Stimulated activated CD8-positive, alpha-beta memory T cell treated with anti-CD3 and anti-CD28 coated beads, Interleukin-15, amount 100 ng/mL, for 4 hours (primary cell): ENCODE data around the gene RPL5.
A peak's percentile ranks its signal among the peaks of the same experiment; 100 is the strongest.

ENCODE experiments used
- DNase-seq, 2 donors: peaks; one replicate each; pipeline ENCODE4 v3.0.0-alpha.2; 2020; ENCODE audit warnings: low read depth in 2 of 2

The RPL5 gene

GRCh38 chr1:92855236-92855635 lies 23.4 kb downstream of the RPL5 start:
- DNase-seq: no peak

- DNase-seq: no peak
Observed at GRCh38 chr1:92857817-92858216, 26.0 kb downstream of the RPL5 start.

DNA sequence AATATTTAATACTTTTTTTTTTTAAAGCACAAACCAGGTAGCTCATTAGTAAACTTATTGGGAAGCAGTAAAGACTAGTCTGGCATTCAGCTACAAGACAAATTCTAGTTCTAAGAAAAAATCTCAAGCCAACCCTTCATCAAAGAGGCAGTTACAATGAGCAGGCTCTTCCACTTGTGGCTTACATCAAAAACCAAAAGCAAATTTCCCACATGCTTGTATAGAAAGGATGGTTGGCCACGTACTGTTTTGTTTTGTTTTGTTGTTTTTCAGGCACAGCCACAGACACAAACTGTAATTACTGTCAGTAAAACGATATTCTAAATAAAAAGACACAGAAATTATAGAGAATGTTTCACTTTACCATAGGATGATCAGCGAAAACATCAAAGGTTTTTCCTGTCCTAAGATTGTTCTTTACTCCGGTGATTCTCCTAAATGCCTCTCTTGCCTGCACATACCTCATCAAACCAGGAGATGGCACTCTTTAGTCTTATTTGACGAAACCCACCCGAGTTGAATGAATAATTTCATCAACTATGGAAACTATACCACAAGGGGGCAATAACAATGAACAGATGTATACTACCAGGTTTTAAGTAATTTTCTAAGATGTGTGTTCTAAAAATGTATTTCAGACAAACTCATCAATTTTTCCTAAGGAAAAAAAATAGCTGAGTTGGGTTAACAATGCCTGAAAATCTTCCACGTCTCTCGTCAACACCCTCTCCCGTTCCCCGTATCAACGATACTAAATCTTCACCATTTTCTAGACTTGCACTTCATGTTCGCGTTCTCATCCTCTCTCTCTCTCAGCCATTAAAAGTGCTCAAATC lies 26.9 kb downstream of the RPL5 start:
- peak in 1 of 2 donors; percentile 10 for DNase-seq

GRCh38 chr1:92859400-92860039 lies 27.7 kb downstream of the RPL5 start:
- DNase-seq: no peak

DNA sequence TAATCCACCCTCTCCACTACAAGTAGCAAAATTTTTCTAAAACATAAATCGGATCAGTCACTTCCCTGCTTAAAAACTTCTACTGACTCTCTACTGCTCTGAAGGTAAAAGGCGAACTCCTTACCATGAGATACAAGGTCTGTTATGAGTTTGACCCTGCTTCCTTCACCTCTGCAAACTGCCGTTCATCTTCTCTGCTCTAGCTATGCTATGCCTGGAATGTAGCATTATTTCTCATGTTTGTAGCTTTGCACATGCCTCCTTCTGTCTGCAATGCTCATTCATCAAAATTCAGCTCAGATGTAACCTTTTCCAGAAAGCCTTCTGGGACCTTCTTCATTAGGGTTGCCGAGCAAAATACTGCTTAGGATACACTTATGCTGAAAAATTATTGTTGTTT lies 30.8 kb downstream of the RPL5 start:
- no peak for DNase-seq

DNA sequence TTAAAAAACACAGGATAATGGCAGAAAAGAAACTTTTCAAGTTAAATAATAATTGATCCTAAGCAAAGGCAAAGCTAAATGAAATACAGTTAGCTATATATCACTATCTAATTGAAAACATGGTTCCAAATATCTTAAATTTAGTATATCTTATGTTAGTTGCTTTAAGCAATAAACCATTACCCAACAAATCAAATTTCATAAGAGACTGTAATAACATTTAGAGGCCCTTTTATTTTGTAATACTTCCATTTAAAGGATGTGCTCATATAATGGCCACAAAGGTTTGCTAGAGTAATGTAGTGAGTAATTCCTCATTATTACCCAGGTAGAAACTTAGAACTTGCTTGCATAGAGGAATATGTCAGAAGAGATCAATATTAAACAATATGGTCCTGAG lies 32.3 kb downstream of the RPL5 start:
- no peak for DNase-seq

DNA sequence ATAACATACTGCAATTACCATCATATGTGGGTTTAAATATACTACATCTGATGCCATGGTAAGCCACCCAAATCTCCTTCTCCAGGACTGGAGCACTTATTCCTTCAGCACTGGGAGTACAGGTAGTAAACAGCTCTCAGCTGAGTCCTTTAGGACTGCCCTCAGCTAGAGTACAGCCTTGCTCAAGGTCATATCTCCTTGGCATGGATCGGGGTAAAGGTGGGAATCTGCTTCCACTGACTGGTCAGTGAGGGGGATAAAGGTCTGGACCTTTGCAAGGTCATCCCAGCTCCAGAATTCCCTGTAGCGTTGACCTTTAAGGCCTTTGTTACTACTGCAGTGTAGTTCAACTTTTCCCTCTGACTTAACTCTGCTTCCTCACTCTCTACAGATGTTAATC lies 38.8 kb downstream of the RPL5 start:
- DNase-seq: no peak

GRCh38 chr1:92872719-92873118 lies 40.9 kb downstream of the RPL5 start:
- DNase-seq: no peak

DNA sequence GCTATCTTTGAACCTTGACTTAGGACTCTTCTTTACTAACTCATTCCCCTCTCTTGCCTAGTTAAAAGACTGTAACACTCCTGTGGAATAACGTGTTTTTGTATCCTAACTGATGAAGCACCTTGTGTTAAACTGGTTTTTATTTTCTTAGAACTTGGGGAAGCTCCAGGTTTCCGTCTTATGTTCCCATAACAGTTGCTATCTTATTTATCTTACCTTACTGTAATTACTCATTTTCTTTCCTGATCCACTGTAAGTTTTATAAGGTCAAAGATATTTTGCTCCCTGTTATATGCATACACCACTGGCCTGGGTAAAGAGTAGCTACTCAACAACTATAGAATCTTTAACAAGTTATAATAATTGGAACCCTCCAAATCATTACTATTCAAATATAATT lies 43.1 kb downstream of the RPL5 start:
- DNase-seq: no peak

DNA sequence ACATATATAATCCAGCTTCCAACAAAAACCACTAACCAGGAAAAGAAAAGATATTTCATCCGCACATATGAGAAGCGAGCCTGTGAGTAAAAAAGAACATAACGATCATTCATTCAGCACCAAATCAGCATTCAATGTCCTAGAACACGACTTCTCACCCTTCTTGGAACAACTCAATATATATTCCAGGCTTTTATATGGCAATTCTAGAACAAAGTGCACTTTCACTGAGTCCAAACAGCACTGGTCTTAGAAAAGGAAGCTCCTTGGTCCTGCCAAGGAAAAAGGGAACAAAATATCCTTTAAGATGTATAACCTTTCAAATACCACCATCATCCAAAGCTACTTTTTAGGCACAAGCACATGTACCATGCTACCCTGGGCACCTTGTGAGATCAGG lies 44.5 kb downstream of the RPL5 start:
- no peak for DNase-seq

- DNase-seq: no peak
Observed at GRCh38 chr1:92877081-92877711, 45.4 kb downstream of the RPL5 start.

DNA sequence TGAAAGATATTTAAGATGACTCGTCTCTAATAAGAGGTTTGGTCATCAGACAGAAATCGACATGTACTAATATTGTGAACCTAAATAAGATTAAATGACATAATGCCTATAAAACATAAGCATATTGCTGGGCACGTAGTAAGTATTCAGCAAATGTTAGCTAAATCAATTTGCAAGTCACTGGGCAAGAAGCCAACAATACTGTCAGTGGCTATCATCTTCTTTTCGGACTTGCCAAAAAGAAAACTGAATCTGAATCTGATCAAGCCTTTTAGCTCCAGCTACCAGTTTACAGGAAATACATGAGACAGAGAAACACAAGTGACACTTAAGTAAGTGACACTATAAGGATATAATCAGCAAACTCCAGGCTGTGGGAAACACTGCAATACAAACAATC lies 46.0 kb downstream of the RPL5 start:
- no peak for DNase-seq

DNA sequence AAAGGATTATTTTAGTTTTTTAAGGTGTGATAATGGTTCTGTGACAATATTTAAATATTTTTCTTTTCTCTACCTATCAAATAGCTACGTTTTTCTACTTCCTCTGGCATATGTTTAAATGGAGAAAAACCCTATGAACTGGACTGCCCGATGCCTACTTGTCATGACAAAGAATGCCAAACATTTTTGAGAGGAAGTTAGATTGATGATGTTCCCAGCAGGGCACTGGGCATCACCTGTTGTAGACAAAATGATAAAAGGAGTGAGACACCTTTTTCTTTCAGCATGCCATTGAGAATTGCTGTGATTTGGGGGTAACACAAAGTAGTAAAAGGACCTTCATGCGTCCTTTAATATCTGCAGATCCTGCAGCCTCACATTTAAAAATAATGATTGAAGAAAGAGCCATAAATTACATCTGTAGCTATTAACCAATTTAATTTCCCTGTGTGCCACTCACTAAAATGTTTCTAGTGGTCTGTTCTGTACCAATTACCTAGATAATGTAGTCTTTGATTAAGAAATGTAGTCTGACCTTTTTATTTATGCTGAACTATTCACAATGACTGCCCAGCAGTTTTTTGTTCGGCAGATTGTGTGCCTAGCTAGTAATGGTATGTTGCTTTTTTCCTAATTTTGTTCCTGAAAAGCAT lies 47.6 kb downstream of the RPL5 start:
- DNase-seq: no peak

- DNase-seq: no peak
Observed at GRCh38 chr1:92881391-92881790, 49.6 kb downstream of the RPL5 start.

GRCh38 chr1:92882819-92883218 lies 51.0 kb downstream of the RPL5 start:
- peak; percentile 20 to 21 for DNase-seq

GRCh38 chr1:92883297-92883696 lies 51.5 kb downstream of the RPL5 start:
- DNase-seq: no peak

GRCh38 chr1:92884195-92884594 lies 52.4 kb downstream of the RPL5 start:
- no peak for DNase-seq

DNA sequence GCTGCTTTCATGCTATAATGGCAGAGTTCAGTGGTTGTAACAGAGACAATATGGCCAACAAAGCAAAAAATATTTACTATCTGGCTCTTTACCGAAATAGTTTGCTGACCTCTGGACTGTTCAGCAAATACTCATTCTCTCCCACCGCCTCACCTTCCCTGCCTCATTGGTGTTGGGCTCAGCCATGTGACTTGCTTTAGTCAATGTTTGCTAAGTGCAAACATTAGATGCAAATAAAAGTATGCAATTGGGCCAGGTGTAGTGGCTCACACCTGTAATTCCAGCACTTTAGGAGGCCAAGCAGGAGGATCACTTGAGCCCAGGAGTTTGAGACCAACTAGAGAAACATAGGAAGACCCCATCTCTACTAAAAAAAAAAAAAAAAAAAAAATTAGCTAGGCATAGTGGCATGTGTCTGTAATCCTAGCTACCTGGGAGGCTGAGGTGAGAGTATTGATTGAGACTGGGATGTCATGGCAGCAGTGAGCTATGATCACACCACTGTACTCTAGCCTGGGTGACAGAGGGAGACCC lies 55.1 kb downstream of the RPL5 start:
- no peak for DNase-seq

- DNase-seq: no peak
Observed at GRCh38 chr1:92887465-92887864, 55.6 kb downstream of the RPL5 start.
